VCaP (cell line): ENCODE results near the gene ICAM1.
A peak's percentile ranks its signal among the peaks of the same experiment; 100 is the strongest.

Experiments
- H3K27ac ChIP-seq: fragments of 450-650 bp; 2 replicates; pipeline ENCODE4 v1.5.1; 2017
- TF ChIP-seq, protein P1 (sequence below): fragments of 450-650 bp; conservative IDR thresholded peaks from 2 replicates; pipeline ENCODE4 v1.5.1; 2017; ENCODE audit warnings: mild to moderate bottlenecking, moderate library complexity

ICAM1 gene

DNA sequence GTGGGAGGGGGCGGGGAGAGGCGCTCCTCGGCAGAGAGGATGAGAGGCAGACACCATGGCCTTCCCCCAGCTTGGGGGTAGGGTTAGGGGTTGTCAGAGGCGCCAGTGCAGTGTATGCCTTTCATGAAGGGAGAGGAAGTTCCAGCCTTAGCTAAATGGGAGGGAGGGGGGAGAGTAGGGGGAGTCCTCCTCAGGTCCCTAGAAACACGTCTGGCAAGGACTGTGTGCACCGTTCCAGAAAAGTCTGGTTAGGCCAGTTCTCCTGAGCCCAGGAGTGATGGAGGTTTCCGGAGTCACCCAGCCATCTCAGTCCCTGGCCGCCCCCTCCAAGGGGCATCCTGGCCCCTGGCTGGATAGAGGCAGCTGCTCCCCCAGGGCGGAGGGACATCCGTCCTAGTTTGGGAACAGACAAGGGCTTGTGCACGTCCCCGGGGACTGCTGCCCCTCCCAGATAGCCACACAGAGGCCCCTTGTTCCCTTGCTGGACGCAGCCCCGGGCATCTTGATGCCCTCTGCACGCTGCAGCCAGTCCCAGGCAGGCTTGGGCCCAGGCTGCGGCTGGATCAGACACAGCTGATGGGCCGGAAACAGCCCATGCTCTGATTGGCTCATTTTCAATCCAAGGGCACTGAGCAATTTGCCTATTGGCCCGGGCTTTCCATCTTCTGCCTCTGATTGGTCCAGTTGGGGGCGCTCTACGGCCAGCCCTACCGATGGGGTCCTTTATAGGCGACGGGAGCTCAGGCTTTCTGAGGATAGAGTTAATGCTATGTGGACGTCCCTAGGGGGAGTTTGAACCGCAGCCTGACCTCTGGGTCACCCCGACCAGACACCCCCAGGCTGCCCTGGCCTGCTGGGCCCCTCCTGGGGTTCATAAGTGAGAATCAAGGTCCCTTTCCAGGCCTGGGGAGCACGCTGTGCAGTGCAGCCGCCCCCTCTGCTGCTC lies 43.6 kb upstream of the ICAM1 start:
- H3K27ac ChIP-seq, result no peak overlapping the region
- TF ChIP-seq, protein P1, sequence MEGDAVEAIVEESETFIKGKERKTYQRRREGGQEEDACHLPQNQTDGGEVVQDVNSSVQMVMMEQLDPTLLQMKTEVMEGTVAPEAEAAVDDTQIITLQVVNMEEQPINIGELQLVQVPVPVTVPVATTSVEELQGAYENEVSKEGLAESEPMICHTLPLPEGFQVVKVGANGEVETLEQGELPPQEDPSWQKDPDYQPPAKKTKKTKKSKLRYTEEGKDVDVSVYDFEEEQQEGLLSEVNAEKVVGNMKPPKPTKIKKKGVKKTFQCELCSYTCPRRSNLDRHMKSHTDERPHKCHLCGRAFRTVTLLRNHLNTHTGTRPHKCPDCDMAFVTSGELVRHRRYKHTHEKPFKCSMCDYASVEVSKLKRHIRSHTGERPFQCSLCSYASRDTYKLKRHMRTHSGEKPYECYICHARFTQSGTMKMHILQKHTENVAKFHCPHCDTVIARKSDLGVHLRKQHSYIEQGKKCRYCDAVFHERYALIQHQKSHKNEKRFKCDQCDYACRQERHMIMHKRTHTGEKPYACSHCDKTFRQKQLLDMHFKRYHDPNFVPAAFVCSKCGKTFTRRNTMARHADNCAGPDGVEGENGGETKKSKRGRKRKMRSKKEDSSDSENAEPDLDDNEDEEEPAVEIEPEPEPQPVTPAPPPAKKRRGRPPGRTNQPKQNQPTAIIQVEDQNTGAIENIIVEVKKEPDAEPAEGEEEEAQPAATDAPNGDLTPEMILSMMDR, result no peak

DNA sequence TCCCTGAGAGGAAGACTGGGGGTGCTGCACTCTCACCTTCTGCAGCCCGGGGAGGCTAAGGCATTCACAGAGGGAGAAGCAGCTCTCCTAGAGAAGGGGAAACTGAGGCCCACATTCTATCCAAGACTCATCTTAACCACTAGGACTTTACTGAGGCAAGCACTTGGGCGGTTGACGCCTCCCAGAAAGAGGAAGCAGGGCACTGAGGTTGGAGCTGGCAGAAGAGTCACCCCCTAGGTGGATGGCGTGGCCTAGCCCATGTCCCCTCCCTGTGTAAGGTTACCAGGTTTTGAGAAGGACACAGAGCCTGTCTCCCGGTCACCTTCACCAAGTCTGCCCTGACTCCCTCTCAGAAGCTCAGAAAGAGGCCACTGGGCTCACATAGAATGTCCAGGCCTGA lies 42.5 kb upstream of the ICAM1 start:
- TF ChIP-seq, protein P1, result no peak
- no peak overlapping the region for H3K27ac ChIP-seq

DNA sequence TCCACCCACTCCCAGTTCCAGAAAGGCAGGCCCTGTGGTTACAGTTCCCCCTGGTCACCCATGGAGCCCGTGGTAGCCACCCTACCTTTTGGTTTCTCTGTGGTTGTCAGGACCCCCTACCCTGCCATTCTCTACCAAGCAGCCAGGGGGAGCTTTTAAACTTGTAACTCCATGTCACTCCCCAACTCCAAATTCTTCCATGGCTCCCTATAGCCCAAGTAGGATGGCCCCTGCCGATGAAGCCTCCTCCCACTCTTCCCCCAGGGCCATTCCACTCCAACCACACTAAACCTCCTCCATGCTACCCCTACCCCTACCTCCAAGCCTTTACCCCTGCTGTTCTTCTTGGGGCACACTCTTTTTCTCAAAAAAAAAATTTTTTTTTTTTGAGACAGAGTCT lies 42.0 kb upstream of the ICAM1 start:
- TF ChIP-seq, protein P1, result peak; percentile 5; the same call in 1 of the 2 replicates
- no peak overlapping the region for H3K27ac ChIP-seq

DNA sequence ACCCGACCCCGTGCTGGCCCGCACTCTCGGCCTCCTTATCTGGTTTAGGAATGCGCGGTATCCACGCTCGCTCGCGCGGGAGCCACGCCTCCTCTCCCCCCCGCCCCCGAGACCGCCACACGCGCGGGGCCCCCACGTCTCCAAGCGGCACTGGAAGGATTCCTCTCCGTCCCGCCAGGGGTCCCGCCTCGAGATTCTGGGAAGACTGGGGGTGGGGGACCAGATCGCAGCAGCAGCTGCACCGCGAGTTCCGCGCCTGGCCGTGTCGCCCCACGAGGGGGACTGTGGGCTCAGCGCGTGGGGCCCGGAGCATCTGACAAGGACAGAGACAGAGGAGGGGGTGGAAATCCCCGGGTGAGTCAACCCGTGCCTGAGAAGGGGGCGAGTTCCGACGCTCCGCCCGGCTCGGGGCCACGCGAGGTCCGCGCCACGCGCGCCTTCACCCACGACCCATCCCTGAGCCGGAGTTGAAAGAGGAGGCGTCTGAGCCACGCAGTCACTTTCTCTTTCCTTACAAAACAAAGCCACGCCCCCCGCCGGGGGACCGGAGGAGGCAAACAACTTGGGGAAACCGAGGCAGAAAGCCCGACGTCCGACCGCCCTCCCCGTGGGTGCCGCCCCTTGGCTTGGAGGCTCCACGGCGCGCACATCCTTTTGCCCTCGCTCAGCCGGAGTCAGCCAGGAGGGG lies 40.6 kb upstream of the ICAM1 start:
- TF ChIP-seq, protein P1, result no peak
- H3K27ac ChIP-seq, result no peak overlapping the region

DNA sequence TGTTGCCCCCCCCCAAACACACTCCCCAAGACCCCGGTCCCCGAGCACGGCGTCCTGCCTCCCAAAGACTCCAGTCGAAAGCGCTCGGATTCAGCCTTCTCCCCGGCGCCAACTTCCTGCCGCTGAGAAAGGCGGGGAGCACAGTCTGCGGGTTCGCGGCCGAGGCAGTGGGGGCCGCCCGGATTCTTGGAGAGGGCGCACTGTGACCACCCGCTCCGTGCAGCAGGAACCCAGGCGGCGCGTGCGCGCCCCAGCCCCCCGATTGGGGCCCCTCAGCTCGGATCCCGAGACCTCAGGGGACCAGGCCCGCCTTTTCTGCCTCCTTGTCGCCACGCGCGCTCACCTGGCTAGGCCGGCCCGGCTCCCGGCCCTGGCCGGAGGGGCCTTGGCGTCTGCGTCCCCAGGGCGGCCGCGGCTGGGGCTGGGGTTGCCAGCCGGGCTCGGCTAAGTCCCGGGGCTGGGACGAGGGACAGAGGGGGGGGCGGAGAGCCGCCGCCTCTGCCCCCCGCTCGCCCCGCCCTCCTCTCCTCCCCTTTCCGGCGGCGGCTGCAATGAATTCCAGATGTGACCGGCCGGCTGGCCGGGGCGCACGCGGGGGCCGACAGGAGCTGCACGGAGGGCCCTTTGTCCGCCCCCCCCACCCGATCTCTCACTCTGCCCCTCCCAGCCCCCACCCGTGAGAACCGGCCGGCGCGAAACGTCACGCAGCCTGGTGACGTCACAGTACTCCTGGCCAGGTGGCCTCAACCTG lies 39.9 kb upstream of the ICAM1 start, which contains the start of gene S1PR2:
S1PR2 (minus strand) TSS at position 471 of the 751 bp plus-strand sequence. CDS start 6,426 bp downstream, outside the sequence.
- TF ChIP-seq, protein P1, result no peak
- peak within 1 kb of the TSS; percentile 30; the same call in 1 of the 2 replicates for H3K27ac ChIP-seq

DNA sequence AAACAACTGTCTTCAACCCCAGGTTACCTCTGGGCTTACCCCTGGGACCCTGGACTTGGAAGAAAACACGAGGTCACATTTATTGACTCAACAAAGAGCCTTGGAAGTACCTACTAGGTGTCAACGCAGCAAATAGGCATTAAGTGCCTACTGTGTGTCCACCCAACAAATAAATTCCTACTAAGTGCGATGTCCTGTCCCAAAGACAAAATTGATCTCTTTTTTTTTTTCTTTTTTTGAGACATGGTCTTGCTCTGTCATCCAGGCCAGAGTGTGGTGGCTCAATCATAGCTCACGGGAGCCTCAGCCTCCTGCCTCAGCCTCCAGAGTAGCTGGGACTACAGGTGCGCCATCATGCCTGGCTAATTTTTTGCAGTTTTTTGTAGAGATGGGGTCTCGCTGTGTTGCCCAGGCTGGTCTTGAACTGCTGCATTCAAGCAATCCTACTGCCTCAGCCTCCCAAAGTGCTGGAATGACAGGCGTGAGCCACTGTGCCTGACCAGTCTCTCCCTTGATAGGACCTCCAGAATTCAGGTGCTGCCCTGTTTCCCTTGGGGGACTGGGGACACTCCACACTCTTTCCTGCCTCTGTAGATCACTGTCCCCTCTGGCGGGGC lies 39.2 kb upstream of the ICAM1 start:
- TF ChIP-seq, protein P1, result no peak

More for the DNA sequence above, 39.2 kb upstream of the ICAM1 start:
- H3K27ac ChIP-seq, result no peak overlapping the region
